Mucosa of rectum (tissue), 2 donors: Measurements from ENCODE around the gene RASIP1.

ENCODE experiments used
- H3K27ac ChIP-seq, 2 donors: one replicate each; pipeline ENCODE4 v1.7.0; 2013; ENCODE audit warnings: inconsistent platforms in 2 of 2, low read depth in 2 of 2, low read length in 2 of 2
- H3K27me3 ChIP-seq, 2 donors: one replicate each; pipeline ENCODE4 v1.7.0; 2013; ENCODE audit warnings: low read length in 2 of 2; ENCODE audit not compliant: control insufficient read depth in 2 of 2, insufficient read depth in 2 of 2
- H3K36me3 ChIP-seq, 2 donors: one replicate each; pipeline ENCODE4 v1.7.0; 2013; ENCODE audit warnings: low read length in 2 of 2; ENCODE audit not compliant: control insufficient read depth in 2 of 2, insufficient read depth in 2 of 2
- H3K4me1 ChIP-seq, 2 donors: one replicate each; pipeline ENCODE4 v1.7.0; 2013; ENCODE audit warnings: low read length in 2 of 2, mild to moderate bottlenecking in 1 of 2; ENCODE audit not compliant: control insufficient read depth in 2 of 2, insufficient read depth in 2 of 2
- H3K4me3 ChIP-seq, 2 donors: one replicate each; pipeline ENCODE4 v1.7.0; 2013; ENCODE audit warnings: low read length in 2 of 2
- H3K9ac ChIP-seq, 2 donors: one replicate each; pipeline ENCODE4 v1.7.0; 2013; ENCODE audit warnings: low read length in 2 of 2, low read depth in 1 of 2, mild to moderate bottlenecking in 1 of 2
- H3K9me3 ChIP-seq, 2 donors: one replicate each; pipeline ENCODE4 v1.7.0; 2013; ENCODE audit warnings: low read length in 2 of 2; ENCODE audit not compliant: control insufficient read depth in 2 of 2
- donor health status: healthy.
- donor health status: Normal muscosa, but diverticular disease.

RASIP1 gene

DNA sequence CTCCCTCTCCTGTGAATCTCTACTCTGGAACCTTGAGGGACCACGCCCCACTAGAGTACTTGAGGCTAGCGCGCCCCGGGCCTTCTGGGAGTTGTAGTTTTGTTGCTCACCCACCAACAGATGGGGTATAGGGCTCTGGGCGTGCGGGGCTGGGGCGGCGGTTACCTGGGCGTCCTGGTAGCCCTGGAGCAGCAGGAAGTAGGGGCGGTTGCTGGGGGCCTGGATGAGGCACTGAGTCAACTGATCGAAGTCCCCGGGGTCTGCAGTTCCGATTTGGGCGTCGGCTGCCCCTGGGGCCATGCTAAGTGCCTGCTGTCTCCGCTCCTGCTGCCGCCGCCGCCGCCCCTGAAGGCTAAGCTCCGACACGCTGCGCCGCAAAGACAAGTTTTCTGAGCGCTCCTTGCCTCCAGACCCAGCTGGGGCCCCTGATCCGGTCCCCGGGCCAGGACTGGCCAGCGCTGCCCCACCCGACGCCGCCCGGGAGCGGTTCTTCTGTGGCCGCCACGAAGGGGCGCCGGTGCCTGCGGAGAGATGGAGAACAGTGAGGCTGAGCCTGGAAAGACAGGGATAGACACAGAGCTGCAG is 5.3 kb downstream of the RASIP1 start:
- H3K9ac ChIP-seq: no peak overlapping the region
- H3K4me3 ChIP-seq: no peak overlapping the region
- H3K9me3 ChIP-seq: no peaks in the 10 kb centered on the region
- no peaks in the 10 kb centered on the region for H3K36me3 ChIP-seq
- H3K27ac ChIP-seq: no peak overlapping the region
- H3K4me1 ChIP-seq: peaks cover 9 to 13% of the 10 kb centered on the region in 2 donors
- H3K27me3 ChIP-seq: peaks cover under 1 to 7% of the 10 kb centered on the region in 2 donors

- no peak overlapping the region for H3K4me3 ChIP-seq
These were observed 5.8 kb downstream of the RASIP1 start for GRCh38 chr19:48734625-48735024.

GRCh38 chr19:48731452-48731851 is 9.0 kb downstream of the RASIP1 start:
- Histone ChIP-seq H3K27ac (no peak overlapping the region), H3K4me1 (no peaks in the 10 kb centered on the region), H3K36me3 (no peaks in the 10 kb centered on the region), H3K9me3 (no peaks in the 10 kb centered on the region), H3K9ac (no peak overlapping the region), H3K27me3 (peaks cover 0 to 3% of the 10 kb centered on the region in 2 donors), H3K4me3 (no peak overlapping the region)

More at GRCh38 chr19:48734625-48735024, 5.8 kb downstream of the RASIP1 start:
- Histone ChIP-seq H3K9ac (no peak overlapping the region), H3K27ac (no peak overlapping the region), H3K4me1 (peaks cover 5 to 9% of the 10 kb centered on the region in 2 donors), H3K27me3 (peaks cover 0 to 3% of the 10 kb centered on the region in 2 donors), H3K36me3 (no peaks in the 10 kb centered on the region), H3K9me3 (no peaks in the 10 kb centered on the region)

GRCh38 chr19:48728911-48729664 is 11.3 kb downstream of the RASIP1 start:
- H3K27ac ChIP-seq: no peak overlapping the region

DNA sequence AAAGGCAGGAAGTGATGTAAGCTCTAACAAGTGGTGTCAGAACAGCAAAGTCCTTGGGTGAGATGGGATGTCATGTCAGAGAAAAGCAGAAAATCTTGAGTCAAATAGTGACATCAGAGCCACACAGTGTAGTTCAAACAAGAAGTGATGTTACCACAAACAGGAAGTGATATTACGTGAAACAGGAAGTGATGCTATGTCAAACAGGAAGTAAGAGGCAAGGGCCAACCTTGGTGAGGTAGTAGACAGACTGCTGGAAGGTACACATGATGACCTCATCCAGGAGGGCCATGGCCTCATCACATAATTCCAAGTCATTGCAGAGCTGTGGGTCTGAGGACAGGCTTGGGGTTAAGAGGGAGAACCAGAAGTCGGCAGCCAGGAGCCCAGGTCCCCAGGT is 13.9 kb downstream of the RASIP1 start:
- peaks cover 4 to 7% of the 10 kb centered on the region in 2 donors for H3K4me1 ChIP-seq
- no peak overlapping the region for H3K27ac ChIP-seq

More at GRCh38 chr19:48728911-48729664, 11.3 kb downstream of the RASIP1 start:
- Histone ChIP-seq H3K27me3 (no peaks in the 10 kb centered on the region), H3K4me3 (no peak overlapping the region), H3K9ac (no peak overlapping the region), H3K36me3 (no peaks in the 10 kb centered on the region), H3K9me3 (no peaks in the 10 kb centered on the region), H3K4me1 (peaks cover 4 to 7% of the 10 kb centered on the region in 2 donors)

DNA sequence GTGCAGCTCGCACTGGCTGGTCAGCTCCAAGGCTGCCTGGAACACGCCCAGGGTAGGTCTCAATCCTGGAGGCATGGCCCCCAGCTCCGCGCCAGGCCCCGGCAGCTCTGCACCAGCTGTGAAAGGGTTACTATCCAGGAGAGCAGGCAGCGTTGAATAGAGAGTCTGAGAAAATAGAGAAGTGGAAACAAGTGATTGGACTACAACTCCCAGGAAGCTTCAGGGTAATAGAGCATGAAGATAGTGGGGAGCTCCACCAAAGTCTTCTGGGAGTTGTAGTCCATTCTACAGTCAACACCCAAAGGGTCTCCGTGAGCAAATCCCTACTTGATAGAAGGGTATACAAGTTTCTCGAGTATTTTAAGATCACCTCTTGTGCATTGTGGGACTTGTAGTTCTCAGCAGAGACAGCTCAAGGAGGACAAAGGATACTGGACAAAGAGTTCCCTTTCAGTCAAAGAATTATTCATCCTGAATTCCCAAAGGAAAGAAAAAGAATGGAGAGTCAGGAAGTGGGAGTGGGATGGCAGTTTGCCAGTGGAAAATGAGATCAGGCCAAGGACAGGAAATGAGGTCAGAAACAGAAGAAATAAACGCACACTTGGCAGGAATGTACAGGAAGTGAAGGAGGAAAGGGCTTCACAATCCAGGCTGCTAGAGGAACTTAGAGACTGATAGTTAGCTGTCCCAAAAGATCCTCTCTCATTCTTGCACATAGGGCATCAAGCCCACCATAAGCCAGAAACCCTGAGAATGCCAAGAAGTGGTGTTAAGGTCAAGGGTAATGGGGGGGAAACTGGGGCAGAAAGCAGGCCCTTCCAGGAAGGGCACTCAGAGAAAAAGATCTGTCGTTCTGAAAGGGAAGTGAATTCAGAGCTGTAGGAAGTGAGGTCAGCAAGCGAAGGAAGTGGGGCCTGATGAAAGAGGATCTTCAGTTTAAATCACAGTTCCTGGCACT is 15.3 kb downstream of the RASIP1 start:
- peaks cover 4 to 7% of the 10 kb centered on the region in 2 donors for H3K4me1 ChIP-seq
- no peak overlapping the region for H3K9ac ChIP-seq
- no peaks in the 10 kb centered on the region for H3K9me3 ChIP-seq
- no peak overlapping the region for H3K4me3 ChIP-seq
- H3K36me3 ChIP-seq: no peaks in the 10 kb centered on the region
- H3K27ac ChIP-seq: peak overlapping the region; percentile 65 to 74
- no peaks in the 10 kb centered on the region for H3K27me3 ChIP-seq

More for the DNA sequence above, 13.9 kb downstream of the RASIP1 start:
- Histone ChIP-seq H3K27me3 (no peaks in the 10 kb centered on the region), H3K9me3 (no peaks in the 10 kb centered on the region), H3K4me3 (peak overlapping the region in 1 of 2 donors; percentile 13), H3K9ac (no peak overlapping the region), H3K36me3 (no peaks in the 10 kb centered on the region)

DNA sequence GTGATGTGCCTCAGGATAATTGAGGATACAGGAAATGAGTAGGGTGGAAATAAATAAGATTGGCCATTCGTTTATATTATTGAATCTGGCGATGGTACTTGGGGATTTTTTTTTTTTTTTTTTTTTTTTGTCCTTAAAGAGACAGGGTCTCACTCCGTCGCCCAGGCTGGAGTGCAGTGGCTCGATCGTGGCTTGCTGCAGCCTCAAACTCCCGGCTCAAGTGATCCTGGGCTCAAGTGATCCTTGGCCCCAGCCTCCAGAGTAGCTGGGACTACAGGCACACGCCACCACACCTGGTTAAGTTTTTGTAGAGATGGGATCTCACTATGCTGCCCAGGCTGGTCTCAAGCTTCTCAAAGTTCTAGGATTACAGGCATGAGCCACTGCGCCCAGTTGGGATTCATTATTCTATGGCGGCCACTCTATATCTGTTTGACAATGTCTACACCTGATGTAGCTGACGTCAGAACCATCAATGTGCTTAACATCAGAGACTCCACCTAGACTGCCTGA is 18.2 kb downstream of the RASIP1 start:
- Histone ChIP-seq H3K27me3 (no peaks in the 10 kb centered on the region), H3K9me3 (no peaks in the 10 kb centered on the region), H3K27ac (no peak overlapping the region)

GRCh38 chr19:48720613-48721296 is 19.7 kb downstream of the RASIP1 start:
- H3K9ac ChIP-seq: peak overlapping the region; percentile 52 to 78
- H3K36me3 ChIP-seq: no peaks in the 10 kb centered on the region
- H3K4me1 ChIP-seq: peaks cover 10 to 14% of the 10 kb centered on the region in 2 donors
- peak overlapping the region; percentile 75 to 91 for H3K27ac ChIP-seq
- no peaks in the 10 kb centered on the region for H3K9me3 ChIP-seq
- H3K27me3 ChIP-seq: no peaks in the 10 kb centered on the region
- H3K4me3 ChIP-seq: peak overlapping the region; percentile 74 to 86

More for the DNA sequence above, 18.2 kb downstream of the RASIP1 start:
- Histone ChIP-seq H3K4me1 (peaks cover 4 to 7% of the 10 kb centered on the region in 2 donors), H3K36me3 (no peaks in the 10 kb centered on the region), H3K9ac (no peak overlapping the region), H3K4me3 (no peak overlapping the region)

GRCh38 chr19:48720251-48720612 is 20.2 kb downstream of the RASIP1 start:
- H3K36me3 ChIP-seq: no peaks in the 10 kb centered on the region
- H3K27ac ChIP-seq: peak overlapping the region in 1 of 2 donors; percentile 91
- H3K9me3 ChIP-seq: no peaks in the 10 kb centered on the region
- no peak overlapping the region for H3K9ac ChIP-seq
- H3K4me1 ChIP-seq: peaks cover 12 to 16% of the 10 kb centered on the region in 2 donors
- H3K27me3 ChIP-seq: no peaks in the 10 kb centered on the region
- H3K4me3 ChIP-seq: peak overlapping the region; percentile 26 to 86
